ENCODE measurements around the gene ZNF76. TPM values are rescaled to one million over a fixed set of nuclear protein-coding genes. Genes with fewer than 3 reads are reported as not detected.

ZNF76 gene
- total RNA-seq, 1 donor from 2014 or later: 57.9 TPM

- POLR2A ChIA-PET: interaction anchor here (2.0 kb wide), 1 partner anchor 174 kb away, joined by 7 read pairs; the partner anchor contains the start of gene RPL10A
- no peaks in the 10 kb centered on the region for H3K9me3 Mint-ChIP-seq
Observed at GRCh38 chr6:35293681-35294080, 34.1 kb downstream of the ZNF76 start.

GRCh38 chr6:35294308-35294945 is 34.9 kb downstream of the ZNF76 start:
- Mint-ChIP-seq H3K4me1 (peaks cover 31% of the 10 kb centered on the region), H3K9me3 (no peaks in the 10 kb centered on the region), H3K27me3 (no peaks in the 10 kb centered on the region), H3K4me3 (no peak overlapping the region), H3K27ac (peak overlapping the region; percentile 32), H3K36me3 (ENCODE audit: low read depth) (peaks cover 62% of the 10 kb centered on the region)
- intact Hi-C loops (cut with micrococcal nuclease): loop anchor here (1.0 to 10.0 kb wide), 3 partner anchors 36 to 443 kb away; partner anchors contain the start of genes ARMC12 and ZNF76
- ChIA-PET POLR2A (interaction anchor here (2.0 kb wide), 1 partner anchor 173 kb away, joined by 7 read pairs; the partner anchor contains the start of gene RPL10A), CTCF (interaction anchor here (0.7 to 7.6 kb wide), 10 partner anchors 8 to 173 kb away, joined by 3 to 146 read pairs (median 8); partner anchors contain the start of genes FANCE and RPL10A)
- ATAC-seq (ENCODE audit: low read depth) (peak; percentile 33), DNase-seq (no peak)
- no peak for TF ChIP-seq CTCF (IDR thresholded peaks at IDR 0.05)

More at GRCh38 chr6:35293681-35294080, 34.1 kb downstream of the ZNF76 start:
- CTCF ChIA-PET: interaction anchor here (0.7 to 2.5 kb wide), 8 partner anchors 9 to 174 kb away, joined by 3 to 18 read pairs (median 4); partner anchors contain the start of gene RPL10A
- no peak for TF ChIP-seq CTCF (IDR thresholded peaks at IDR 0.05)
- no peak for ATAC-seq (ENCODE audit: low read depth)
- Mint-ChIP-seq H3K27ac (no peak overlapping the region), H3K36me3 (ENCODE audit: low read depth) (peaks cover 69% of the 10 kb centered on the region), H3K27me3 (no peaks in the 10 kb centered on the region), H3K4me3 (no peak overlapping the region), H3K4me1 (peaks cover 24% of the 10 kb centered on the region)
- no peak for DNase-seq
- intact Hi-C loops (cut with micrococcal nuclease): loop anchor here (1.0 to 10.0 kb wide), 3 partner anchors 35 to 444 kb away; partner anchors contain the start of genes ARMC12 and ZNF76

- Mint-ChIP-seq H3K9me3 (no peaks in the 10 kb centered on the region), H3K36me3 (ENCODE audit: low read depth) (peaks cover 59% of the 10 kb centered on the region), H3K27ac (no peak overlapping the region), H3K27me3 (no peaks in the 10 kb centered on the region), H3K4me1 (peaks cover 37% of the 10 kb centered on the region), H3K4me3 (no peak overlapping the region)
- DNase-seq (no peak), ATAC-seq (ENCODE audit: low read depth) (no peak)
- no peak for TF ChIP-seq CTCF (IDR thresholded peaks at IDR 0.05)
- CTCF ChIA-PET: interaction anchor here (5.3 to 7.6 kb wide), 2 partner anchors 32 to 155 kb away, joined by 81 to 146 read pairs; partner anchors contain the start of gene FANCE
- intact Hi-C loops (cut with micrococcal nuclease): loop anchor here (2.0 to 10.0 kb wide), 2 partner anchors 36 to 290 kb away; partner anchors contain the start of gene ZNF76
- POLR2A ChIA-PET: interaction anchor here (1.5 kb wide), 1 partner anchor 172 kb away, joined by 6 read pairs; no protein-coding TSS in a partner anchor
Observed at GRCh38 chr6:35295036-35295435, 35.5 kb downstream of the ZNF76 start.

- ChIA-PET POLR2A (interaction anchor here (0.6 to 2.6 kb wide), 6 partner anchors 8 to 177 kb away, joined by 3 to 14 read pairs (median 4); partner anchors contain the start of gene PPARD), CTCF (interaction anchor here (0.7 to 7.6 kb wide), 9 partner anchors 17 to 173 kb away, joined by 3 to 146 read pairs (median 6); partner anchors contain the start of genes FANCE, PPARD, RPL10A and ZNF76)
- peaks cover 44% of the 10 kb centered on the region for H3K4me1 Mint-ChIP-seq
- H3K27me3 Mint-ChIP-seq: no peaks in the 10 kb centered on the region
- peak overlapping the region; percentile 46 for H3K27ac Mint-ChIP-seq
- DNase-seq (no peak), ATAC-seq (ENCODE audit: low read depth) (no peak)
- H3K4me3 Mint-ChIP-seq: no peak overlapping the region
- H3K36me3 Mint-ChIP-seq (ENCODE audit: low read depth): peaks cover 53% of the 10 kb centered on the region
- no peak for TF ChIP-seq CTCF (IDR thresholded peaks at IDR 0.05)
- intact Hi-C loops (cut with micrococcal nuclease): loop anchor here (2.0 to 10.0 kb wide), 2 partner anchors 37 to 289 kb away; partner anchors contain the start of gene ZNF76
- H3K9me3 Mint-ChIP-seq: no peaks in the 10 kb centered on the region
Observed at GRCh38 chr6:35295521-35296315, 36.2 kb downstream of the ZNF76 start.

All from activated B cell treated with CpG ODN at 0.5 μM for 24 hours (primary cell).